Measurements from ENCODE around the gene AFF1. TPM values are rescaled to one million over a fixed set of nuclear protein-coding genes. Genes with fewer than 3 reads are reported as not detected.

AFF1 gene
- total RNA-seq, 1 donor from 2014 or later: 18.8 TPM

GRCh38 chr4:87112063-87112462 is 177.3 kb downstream of the AFF1 start:
- no peak for DNase-seq (ENCODE audit: low read depth, low spot score)

GRCh38 chr4:87114245-87115062 is 179.6 kb downstream of the AFF1 start:
- no peak for DNase-seq (ENCODE audit: low read depth, low spot score)

DNA sequence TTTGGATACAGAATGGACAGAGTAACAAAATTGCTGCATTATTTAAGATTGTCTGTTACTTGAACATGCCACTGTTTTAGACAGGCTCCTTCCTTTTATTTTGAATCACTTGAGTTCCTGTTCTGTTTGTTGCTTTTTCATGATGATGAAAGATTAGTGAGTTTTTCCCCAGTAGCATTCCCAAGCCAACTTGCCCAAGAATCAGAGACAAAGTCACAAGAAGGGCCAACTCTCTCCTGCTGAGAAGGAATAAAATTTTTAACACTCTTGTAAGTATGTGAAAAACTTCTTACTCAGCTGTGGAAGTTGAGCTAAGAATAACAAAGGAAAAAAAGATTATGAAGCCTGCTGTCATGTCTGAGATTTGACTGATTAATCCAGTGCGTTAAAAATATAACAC is 181.4 kb downstream of the AFF1 start:
- no peak for DNase-seq (ENCODE audit: low read depth, low spot score)

DNA sequence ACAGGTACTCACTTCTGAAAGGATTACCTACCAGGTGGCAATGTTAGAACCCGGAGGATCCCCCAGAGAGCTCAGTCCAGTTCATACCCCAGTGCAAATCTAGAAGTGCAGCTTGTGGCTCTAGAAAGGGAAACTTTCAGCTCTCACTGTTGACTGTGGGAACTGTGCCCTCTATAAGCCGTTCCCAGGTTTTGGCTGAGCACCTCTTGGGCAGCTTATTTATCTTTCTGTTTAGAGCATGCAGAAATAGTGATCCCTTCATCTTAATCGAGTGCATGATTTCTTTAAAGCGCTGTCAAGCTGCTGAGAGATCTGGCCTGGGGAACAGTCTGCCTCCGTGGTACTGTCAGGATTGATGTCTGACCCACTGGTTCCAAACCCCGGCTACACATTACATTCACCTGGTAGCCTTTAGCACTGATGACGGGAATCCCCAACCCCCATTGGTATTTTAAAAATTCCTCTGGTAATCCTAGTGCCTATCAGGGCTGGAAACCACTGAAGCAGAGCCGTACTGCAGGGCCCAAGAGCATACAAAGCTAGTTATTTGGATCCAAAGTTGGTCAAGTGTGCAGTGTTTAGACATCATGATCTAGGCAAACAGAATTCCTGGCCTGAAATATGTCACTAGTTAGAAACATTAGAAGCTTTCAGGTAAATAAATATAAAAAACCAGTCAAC is 182.4 kb downstream of the AFF1 start:
- no peak for DNase-seq (ENCODE audit: low read depth, low spot score)

DNA sequence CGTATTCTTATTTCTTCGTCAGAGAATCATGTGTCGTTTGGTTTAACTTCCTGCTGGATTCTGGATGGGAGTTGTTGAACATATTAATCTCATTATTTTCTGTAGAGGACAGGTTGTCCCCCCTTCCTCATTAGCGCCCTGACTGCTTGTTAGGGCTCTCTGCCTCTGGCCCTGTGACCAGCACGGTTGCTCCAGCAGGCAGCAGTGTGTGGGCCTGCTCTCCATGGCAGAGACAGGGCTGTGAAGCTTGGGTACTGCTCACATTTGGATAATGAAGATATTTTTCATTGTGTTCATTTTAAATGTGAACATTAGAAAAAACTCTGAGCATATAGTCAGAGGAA is 182.9 kb downstream of the AFF1 start:
- no peak for DNase-seq (ENCODE audit: low read depth, low spot score)

DNA sequence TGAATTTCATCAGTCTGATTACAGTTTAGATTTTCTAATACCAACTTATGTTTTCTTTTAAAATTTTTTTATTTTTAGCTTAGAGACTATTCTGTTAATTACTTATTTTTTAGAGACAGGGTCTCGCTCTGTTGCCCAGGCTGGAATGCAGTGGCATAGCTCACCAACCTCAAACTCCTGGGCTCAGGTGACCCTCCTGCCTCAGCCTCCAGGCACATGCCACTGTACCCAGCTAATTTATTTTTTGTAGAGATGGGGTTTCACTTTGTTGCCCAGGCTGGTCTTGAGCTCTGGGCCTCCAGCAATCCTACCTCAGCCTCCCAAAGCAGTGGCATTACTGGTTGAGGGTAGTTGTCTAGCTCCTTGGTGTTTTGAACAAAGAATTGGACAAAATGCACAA is 183.6 kb downstream of the AFF1 start:
- no peak for DNase-seq (ENCODE audit: low read depth, low spot score)

- no peak for DNase-seq (ENCODE audit: low read depth, low spot score)
These were observed 184.0 kb downstream of the AFF1 start for GRCh38 chr4:87118826-87119225.

- DNase-seq (ENCODE audit: low read depth, low spot score): no peak
These were observed 185.2 kb downstream of the AFF1 start for GRCh38 chr4:87120010-87120409.

GRCh38 chr4:87120411-87121162 is 185.8 kb downstream of the AFF1 start:
- DNase-seq (ENCODE audit: low read depth, low spot score): peak; percentile 36

DNA sequence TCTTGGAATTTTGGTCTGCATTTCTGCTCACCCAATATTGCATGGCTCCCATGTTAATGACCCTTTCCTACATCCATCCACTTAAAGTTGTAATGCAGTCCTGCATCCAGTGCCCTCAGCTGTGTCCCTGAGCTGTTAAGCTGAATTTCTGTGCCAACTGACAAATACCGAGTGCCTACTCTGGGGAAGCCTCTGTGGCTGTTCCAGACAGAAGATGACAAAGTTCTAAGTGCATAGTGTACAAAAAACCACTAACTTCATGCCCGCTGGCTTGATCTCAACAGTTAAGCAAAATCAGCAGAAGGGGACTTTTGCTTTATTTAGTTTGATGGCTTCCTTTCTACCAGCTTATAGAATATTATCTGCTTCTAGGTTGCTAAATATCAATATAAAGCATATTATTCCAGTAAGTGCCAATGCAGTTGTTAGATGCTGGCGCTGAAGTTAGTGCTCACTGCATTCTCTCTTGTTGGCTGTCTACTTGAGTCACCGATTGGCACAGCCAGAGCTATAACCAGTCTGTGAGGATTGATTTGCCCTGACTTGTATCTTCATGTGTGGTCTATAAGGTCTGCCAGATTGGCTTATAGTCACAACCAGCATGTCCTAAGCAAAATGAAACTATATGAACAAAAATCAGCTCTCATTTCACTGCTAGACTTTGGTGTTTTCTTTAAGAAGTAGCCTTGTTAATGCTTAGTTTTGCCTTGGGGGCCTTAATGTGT is 186.7 kb downstream of the AFF1 start:
- DNase-seq (ENCODE audit: low read depth, low spot score): no peak

GRCh38 chr4:87122252-87122651 is 187.4 kb downstream of the AFF1 start:
- DNase-seq (ENCODE audit: low read depth, low spot score): no peak

GRCh38 chr4:87126056-87126455 is 191.2 kb downstream of the AFF1 start:
- DNase-seq (ENCODE audit: low read depth, low spot score): no peak

DNA sequence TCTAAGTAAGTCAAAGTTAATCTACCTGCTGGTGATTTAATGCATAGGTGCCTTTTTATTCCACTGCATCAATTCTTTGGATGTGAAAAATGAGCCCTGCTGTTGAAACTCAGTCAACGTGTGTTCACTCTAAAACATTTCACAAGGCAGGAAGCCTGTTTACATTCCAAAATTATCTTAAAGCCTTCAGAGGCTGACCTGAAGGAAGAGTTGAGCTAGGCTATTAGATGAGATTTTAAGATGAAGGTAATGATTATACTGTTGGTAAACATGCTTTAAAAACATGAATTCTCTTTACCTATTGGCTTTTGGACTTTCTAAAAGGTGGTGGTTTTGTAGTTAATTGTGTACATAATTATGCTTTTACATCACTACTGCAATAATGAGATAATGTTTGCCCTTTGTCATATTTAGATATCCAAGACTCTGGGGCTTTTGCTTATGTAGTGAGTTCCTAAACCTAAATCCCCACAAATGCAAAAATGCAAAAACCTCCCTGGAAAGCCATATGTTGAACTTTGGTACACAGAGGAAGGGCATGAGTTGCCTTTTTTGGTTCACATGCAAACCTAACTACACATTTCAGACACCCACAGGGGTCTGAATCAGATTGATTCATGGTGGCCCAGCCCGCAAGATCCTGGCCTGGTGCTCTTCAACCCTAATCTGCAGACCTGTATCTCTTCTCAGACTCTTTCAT is 193.3 kb downstream of the AFF1 start:
- no peak for DNase-seq (ENCODE audit: low read depth, low spot score)

GRCh38 chr4:87129681-87130080 is 194.9 kb downstream of the AFF1 start:
- DNase-seq (ENCODE audit: low read depth, low spot score): no peak

DNA sequence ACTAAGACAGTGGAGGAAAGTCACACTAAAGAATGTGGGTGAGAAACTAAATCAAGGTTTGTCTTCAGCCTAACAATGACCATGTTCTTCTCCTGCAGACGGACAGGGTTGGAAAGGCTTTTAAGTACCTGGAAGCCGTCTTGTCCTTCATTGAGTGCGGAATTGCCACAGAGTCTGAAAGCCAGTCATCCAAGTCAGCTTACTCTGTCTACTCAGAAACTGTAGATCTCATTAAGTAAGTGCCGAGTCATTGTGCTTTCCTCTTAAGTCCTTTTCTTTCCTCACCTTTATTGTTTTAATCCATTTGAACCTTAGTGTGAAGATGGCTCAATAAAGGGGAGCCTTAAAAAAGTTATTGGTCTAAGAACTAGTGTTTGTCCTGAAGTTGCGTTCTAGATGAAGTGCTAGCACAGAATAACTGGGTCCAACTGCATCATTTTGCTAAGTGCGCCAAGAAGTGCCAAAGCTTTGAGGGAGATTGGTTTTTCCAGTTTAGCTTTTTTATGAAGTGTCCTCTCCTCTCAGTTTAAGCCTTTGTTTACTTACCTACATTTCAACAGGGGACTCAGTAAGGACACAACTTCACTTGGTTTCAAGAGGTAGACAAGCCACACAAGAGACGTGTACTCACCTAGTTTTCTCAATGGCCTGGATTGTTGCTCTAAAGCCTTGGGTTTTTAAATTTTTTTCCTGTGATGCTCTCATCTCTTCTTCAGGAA is 196.3 kb downstream of the AFF1 start:
- DNase-seq (ENCODE audit: low read depth, low spot score): no peak

DNA sequence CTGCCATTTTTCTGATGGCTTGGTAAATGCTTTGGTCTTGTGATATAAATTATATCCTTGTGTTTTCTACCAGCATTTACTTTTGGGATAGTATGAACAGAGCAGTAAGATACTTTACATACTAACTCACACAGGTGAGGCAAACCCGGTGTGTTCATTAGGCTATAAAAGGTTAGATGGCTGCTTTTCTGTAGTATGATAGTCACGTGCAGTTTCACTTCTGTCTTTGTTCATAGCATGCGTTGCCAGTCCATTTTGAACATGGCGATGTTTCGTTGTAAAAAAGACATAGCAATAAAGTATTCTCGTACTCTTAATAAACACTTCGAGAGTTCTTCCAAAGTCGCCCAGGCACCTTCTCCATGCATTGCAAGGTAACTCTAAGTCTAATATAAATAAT is 197.2 kb downstream of the AFF1 start:
- DNase-seq (ENCODE audit: low read depth, low spot score): no peak

DNA sequence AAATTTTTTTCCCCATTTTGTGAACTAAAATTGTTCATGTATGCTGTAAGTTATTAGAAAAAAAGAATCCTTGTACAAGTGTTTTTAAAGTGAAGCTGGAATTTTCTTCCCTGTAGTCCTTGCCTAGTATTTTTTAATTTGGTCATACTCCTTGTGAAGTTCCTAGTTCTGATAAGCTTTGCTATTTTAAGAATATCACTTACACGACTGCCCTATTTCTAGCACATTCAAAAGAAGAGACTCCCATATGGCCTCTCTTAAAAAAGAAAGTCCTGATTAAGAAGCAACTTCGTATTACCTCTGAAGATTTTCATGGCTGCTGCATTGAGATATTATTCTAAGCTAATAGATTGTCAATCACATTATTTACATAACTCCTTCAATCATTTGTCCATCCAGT is 198.4 kb downstream of the AFF1 start:
- no peak for DNase-seq (ENCODE audit: low read depth, low spot score)

- no peak for DNase-seq (ENCODE audit: low read depth, low spot score)
These were observed 199.3 kb downstream of the AFF1 start for GRCh38 chr4:87134122-87134521.

DNA sequence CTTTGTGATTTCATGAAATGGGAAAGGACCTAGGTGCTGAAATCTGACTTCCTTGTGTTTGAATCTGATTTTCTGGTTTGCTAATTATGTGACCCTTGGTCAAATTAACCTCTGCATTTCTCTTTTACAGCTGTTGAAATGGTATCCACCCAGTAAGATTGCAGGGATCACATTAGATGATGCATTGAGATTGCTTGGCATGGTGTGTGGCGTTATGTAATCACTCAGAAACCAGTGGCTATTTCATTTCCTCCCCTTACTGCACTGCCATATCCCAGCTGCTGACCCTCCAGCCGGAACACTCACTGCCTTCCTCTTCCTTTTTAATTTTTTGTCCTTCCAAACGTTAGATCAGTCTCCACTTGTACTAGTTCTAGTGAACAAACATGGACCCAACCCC is 206.6 kb downstream of the AFF1 start:
- no peak for DNase-seq (ENCODE audit: low read depth, low spot score)

DNA sequence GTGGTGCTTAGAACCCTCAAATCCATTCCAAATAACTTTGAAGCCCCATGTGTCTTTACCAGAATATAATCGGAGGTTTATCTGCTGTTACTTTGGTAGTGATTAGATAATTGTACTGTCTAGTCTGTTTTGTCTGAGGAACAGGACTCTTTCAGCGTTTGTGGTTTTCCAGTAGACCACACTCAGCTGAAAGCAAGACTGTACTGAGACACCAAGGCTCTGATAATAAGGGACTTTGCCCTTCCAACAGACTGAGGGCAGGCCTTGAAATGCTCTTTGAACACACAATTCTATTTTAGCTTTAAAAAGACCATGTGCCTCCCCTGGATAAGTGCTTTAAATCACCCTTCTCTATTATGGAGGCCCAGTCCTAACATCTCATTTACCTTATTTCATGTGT is 209.5 kb downstream of the AFF1 start:
- no peak for DNase-seq (ENCODE audit: low read depth, low spot score)
